HG02571 (cell line): ENCODE measurements around the gene CCDC33.

ENCODE experiments used
- ATAC-seq: cut with Tn5 transposase; IDR thresholded peaks from one replicate; pipeline ENCODE4 v1.9.1; 2021; ENCODE audit warnings: mild to moderate bottlenecking, moderate library complexity; ENCODE audit not compliant: unreplicated experiment

CCDC33 gene

GRCh38 chr15:74376825-74377581 lies 140.9 kb downstream of the CCDC33 start:
- ATAC-seq = no peak

GRCh38 chr15:74377831-74378766 lies 142.0 kb downstream of the CCDC33 start:
- ATAC-seq = no peak

GRCh38 chr15:74378848-74379247 lies 142.7 kb downstream of the CCDC33 start:
- no peak for ATAC-seq

GRCh38 chr15:74380361-74381189 lies 144.4 kb downstream of the CCDC33 start:
- ATAC-seq = no peak

- no peak for ATAC-seq
These were observed 145.0 kb downstream of the CCDC33 start for GRCh38 chr15:74381190-74381453.

GRCh38 chr15:74381481-74381880 lies 145.4 kb downstream of the CCDC33 start:
- ATAC-seq = no peak

- no peak for ATAC-seq
These were observed 146.1 kb downstream of the CCDC33 start for GRCh38 chr15:74382004-74382816.

- ATAC-seq = no peak
These were observed 147.2 kb downstream of the CCDC33 start for GRCh38 chr15:74383286-74383685.

- peak; percentile 38 for ATAC-seq
These were observed 147.8 kb downstream of the CCDC33 start for GRCh38 chr15:74383695-74384565.

GRCh38 chr15:74384566-74384880 lies 148.4 kb downstream of the CCDC33 start:
- no peak for ATAC-seq

- peak; percentile 57 for ATAC-seq
These were observed 148.9 kb downstream of the CCDC33 start for GRCh38 chr15:74384881-74385643.

GRCh38 chr15:74385733-74386132 lies 149.6 kb downstream of the CCDC33 start:
- ATAC-seq = no peak
